Endodermal cell (in vitro differentiated cells): ENCODE measurements around the gene TTLL9. TPM values are rescaled to one million over a fixed set of nuclear protein-coding genes. Genes with fewer than 3 reads are reported as not detected.

Source experiments
- DNase-seq: peaks from one replicate; pipeline ENCODE4 v3.0.0-alpha.2; 2017
- H3K27ac ChIP-seq: 2 replicates; pipeline ENCODE4 v1.5.1; 2013; ENCODE audit warnings: mild to moderate bottlenecking, low read depth, low read length, moderate library complexity
- H3K27me3 ChIP-seq: 2 replicates; pipeline ENCODE4 v1.6.1; 2013; ENCODE audit warnings: mild to moderate bottlenecking, low read length, moderate library complexity; ENCODE audit not compliant: insufficient read depth, control insufficient read depth, poor library complexity, severe bottlenecking
- H3K36me3 ChIP-seq: 2 replicates; pipeline ENCODE4 v1.7.0; 2013; ENCODE audit warnings: mild to moderate bottlenecking, low read length, moderate library complexity; ENCODE audit not compliant: control insufficient read depth, insufficient read depth
- H3K4me1 ChIP-seq: one replicate; pipeline ENCODE4 v1.7.0; 2013; ENCODE audit warnings: low read length; ENCODE audit not compliant: control insufficient read depth, insufficient read depth
- H3K4me3 ChIP-seq: 2 replicates; pipeline ENCODE4 v1.5.1; 2013; ENCODE audit warnings: mild to moderate bottlenecking, low read length, moderate library complexity
- H3K9ac ChIP-seq: 2 replicates; pipeline ENCODE4 v1.6.1; 2013; ENCODE audit warnings: mild to moderate bottlenecking, low read length, moderate library complexity; ENCODE audit not compliant: poor library complexity, severe bottlenecking; ENCODE audit errors: extremely low read depth
- H3K9me3 ChIP-seq: 2 replicates; pipeline ENCODE4 v1.6.1; 2013; ENCODE audit warnings: mild to moderate bottlenecking, low read length, moderate library complexity; ENCODE audit not compliant: control insufficient read depth
- H3K27ac Mint-ChIP-seq: 2 replicates; pipeline ENCODE4 v1.8.0; 2020; ENCODE audit warnings: mixed read lengths
- H3K27me3 Mint-ChIP-seq: 2 replicates; pipeline ENCODE4 v1.8.0; 2021; ENCODE audit warnings: mild to moderate bottlenecking, mixed read lengths; ENCODE audit not compliant: insufficient read depth
- H3K36me3 Mint-ChIP-seq: 2 replicates; pipeline ENCODE4 v1.8.0; 2020; ENCODE audit warnings: low read depth, mixed read lengths
- H3K4me1 Mint-ChIP-seq: 2 replicates; pipeline ENCODE4 v1.8.0; 2020; ENCODE audit warnings: mixed read lengths
- H3K4me3 Mint-ChIP-seq: 2 replicates; pipeline ENCODE4 v1.8.0; 2020; ENCODE audit warnings: mild to moderate bottlenecking, moderate library complexity, mixed read lengths
- H3K9me3 Mint-ChIP-seq: 2 replicates; pipeline ENCODE4 v1.8.0; 2020; ENCODE audit warnings: mild to moderate bottlenecking, mixed read lengths
- WGBS, 2 experiments: methylation state at CpG; one replicate each; pipeline versions ENCODE4 v1.1.5 to v1.1.7; 2013; ENCODE audit warnings: missing lambda C conversion rate in 2 of 2, mixed read lengths in 1 of 2; ENCODE audit not compliant: insufficient coverage in 1 of 2, insufficient read length in 1 of 2; 5-methylcytosine and 5-hydroxymethylcytosine counted together
- long read RNA-seq, 4 experiments: library from polyadenylated mRNA in 2 of 4; library from RNA in 1 of 4; library from capped mRNA in 1 of 4; stranded (forward) in 3 of 4; unstranded in 1 of 4; transcript quantifications; one replicate each; pipeline ENCODE4 v2.0.0, GENCODE V29; 2020 to 2021; ENCODE audit warnings: inconsistent platforms in 1 of 4
- polyA plus RNA-seq, 2 experiments: library from polyadenylated mRNA; stranded (reverse); fragments of 50-300 nt; gene quantifications; one replicate each; pipeline ENCODE4 v1.2.3, GENCODE V29; 2013
- total RNA-seq, 2 donors: library from RNA; stranded (reverse); fragmentation: NEBNext Ultra II Directional in 1 of 2; extraction: Animal tissue kit (Norgen Biotek cat#: 25700) in 1 of 2; gene quantifications; 2 replicates in 1 of 2; 3 replicates in 1 of 2; pipeline ENCODE4 v1.2.1, GENCODE V29; 2021
- TF ChIP-seq, protein P1 (sequence below): fragments of 200-600 bp; sonication (generic); conservative IDR thresholded peaks from 2 replicates; pipeline ENCODE4 v1.5.0; 2021; ENCODE audit warnings: antibody characterized with exemption, mild to moderate bottlenecking

Gene TTLL9, protein sequence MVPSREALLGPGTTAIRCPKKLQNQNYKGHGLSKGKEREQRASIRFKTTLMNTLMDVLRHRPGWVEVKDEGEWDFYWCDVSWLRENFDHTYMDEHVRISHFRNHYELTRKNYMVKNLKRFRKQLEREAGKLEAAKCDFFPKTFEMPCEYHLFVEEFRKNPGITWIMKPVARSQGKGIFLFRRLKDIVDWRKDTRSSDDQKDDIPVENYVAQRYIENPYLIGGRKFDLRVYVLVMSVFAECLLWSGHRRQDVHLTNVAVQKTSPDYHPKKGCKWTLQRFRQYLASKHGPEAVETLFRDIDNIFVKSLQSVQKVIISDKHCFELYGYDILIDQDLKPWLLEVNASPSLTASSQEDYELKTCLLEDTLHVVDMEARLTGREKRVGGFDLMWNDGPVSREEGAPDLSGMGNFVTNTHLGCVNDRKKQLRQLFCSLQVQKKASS
- under 1 TPM; 0.29 to 0.51 TPM for total RNA-seq
- polyA plus RNA-seq (2013, experiment 1 of 2), result 1.00 TPM
- polyA plus RNA-seq (2013, experiment 2 of 2), result 1.2 TPM
- long read RNA-seq, experiment 1, result 0 reads
- long read RNA-seq, experiment 2, result 0 reads
- long read RNA-seq, experiment 3, partial matches to known transcripts, result 0 of 1 reads
- long read RNA-seq, experiment 3, other reads (novel, unspliced or antisense), result 1 of 1 reads
- long read RNA-seq, experiment 4, result 0 reads

DNA sequence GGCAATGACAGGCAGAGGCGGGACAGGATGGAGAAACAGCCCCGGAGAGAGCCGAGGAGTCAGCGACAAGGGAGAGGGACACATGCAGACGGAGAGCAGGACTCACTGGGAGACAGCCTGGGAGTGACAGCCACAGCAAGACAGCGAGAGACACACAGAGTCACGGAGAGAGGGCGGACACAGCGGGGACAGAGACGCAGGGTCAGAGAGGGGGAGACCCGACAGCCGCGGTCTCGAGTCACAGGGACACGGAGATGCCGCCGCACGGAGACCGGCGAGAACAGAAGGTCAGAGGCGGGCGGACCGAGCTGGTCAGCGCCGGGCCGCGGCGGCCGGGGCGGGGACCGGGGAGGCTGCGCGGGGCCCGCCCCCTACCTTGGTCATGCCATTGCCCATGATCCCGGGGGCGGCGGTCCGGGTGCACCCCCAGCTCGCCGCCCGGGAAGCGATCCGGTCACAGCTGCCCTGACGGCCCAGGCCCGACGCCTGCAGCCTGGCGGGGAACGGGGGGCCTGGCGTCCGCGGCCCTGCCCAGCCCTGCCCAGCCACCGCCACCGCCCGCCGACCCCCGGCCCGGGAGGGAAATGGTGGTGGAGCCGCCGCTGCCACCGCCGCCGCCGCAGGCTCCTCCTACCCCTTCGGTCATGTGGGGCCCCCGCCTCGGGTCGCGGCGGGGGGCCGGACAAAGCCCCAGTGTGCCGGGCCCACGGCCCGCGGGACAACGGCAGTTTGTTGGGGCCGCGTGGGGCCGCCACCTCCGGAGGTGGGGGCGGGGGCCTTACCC is at the start of gene TTLL9, which contains the start of gene DUSP15:
Gene TTLL9, plus strand, starts transcription at position 693 of the 784 bp plus-strand sequence. CDS start 493 bp downstream, outside the sequence.
Gene DUSP15, minus strand, starts transcription at position 586 of the 784 bp plus-strand sequence. Its CDS starts 190 bp downstream, at position 396.
- Histone ChIP-seq H3K4me1 (no peaks in the 10 kb centered on the region), H3K36me3 (no peaks in the 10 kb centered on the region), H3K27me3 (peaks cover 42% of the 10 kb centered on the region), H3K9ac (peak within 1 kb of the TSS; percentile 49), H3K9me3 (no peaks in the 10 kb centered on the region), H3K4me3 (peak within 1 kb of the TSS; percentile 83), H3K27ac (no peak within 1 kb of the TSS)
- H3K27ac Mint-ChIP-seq, result no peak within 1 kb of the TSS
- peaks cover 8% of the 10 kb centered on the region for H3K4me1 Mint-ChIP-seq
- 1% methylated on average over 36 to 80 of the region's 80 CpGs for WGBS, 2 experiments
- TF ChIP-seq, protein P1, sequence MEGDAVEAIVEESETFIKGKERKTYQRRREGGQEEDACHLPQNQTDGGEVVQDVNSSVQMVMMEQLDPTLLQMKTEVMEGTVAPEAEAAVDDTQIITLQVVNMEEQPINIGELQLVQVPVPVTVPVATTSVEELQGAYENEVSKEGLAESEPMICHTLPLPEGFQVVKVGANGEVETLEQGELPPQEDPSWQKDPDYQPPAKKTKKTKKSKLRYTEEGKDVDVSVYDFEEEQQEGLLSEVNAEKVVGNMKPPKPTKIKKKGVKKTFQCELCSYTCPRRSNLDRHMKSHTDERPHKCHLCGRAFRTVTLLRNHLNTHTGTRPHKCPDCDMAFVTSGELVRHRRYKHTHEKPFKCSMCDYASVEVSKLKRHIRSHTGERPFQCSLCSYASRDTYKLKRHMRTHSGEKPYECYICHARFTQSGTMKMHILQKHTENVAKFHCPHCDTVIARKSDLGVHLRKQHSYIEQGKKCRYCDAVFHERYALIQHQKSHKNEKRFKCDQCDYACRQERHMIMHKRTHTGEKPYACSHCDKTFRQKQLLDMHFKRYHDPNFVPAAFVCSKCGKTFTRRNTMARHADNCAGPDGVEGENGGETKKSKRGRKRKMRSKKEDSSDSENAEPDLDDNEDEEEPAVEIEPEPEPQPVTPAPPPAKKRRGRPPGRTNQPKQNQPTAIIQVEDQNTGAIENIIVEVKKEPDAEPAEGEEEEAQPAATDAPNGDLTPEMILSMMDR, result no peak
- H3K36me3 Mint-ChIP-seq, result no peaks in the 10 kb centered on the region
- peaks cover 75% of the 10 kb centered on the region for H3K27me3 Mint-ChIP-seq
- H3K4me3 Mint-ChIP-seq, result peak within 1 kb of the TSS; percentile 72
- no peaks in the 10 kb centered on the region for H3K9me3 Mint-ChIP-seq
- peak; percentile 78 for DNase-seq

DNA sequence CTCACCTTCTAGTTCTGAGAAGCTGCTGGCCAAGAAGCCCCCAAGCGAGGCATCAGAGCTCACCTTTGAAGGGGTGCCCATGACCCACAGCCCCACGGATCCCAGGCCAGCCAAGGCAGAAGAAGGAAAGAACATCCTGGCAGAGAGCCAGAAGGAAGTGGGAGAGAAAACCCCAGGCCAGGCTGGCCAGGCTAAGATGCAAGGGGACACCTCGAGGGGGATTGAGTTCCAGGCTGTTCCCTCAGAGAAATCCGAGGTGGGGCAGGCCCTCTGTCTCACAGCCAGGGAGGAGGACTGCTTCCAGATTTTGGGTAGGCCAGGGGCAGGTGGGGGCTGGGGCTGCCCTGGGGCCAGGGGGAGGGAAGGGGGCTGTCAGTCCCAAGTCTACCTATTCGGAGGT is 49.0 kb upstream of the TTLL9 start:
- Histone ChIP-seq H3K27ac (no peak overlapping the region), H3K4me3 (no peak overlapping the region), H3K4me1 (peaks cover 7% of the 10 kb centered on the region), H3K27me3 (no peaks in the 10 kb centered on the region), H3K9me3 (no peaks in the 10 kb centered on the region), H3K9ac (no peak overlapping the region), H3K36me3 (no peaks in the 10 kb centered on the region)
- TF ChIP-seq, protein P1, result no peak
- no peak for DNase-seq
- peaks cover 2% of the 10 kb centered on the region for H3K4me1 Mint-ChIP-seq
- no peak overlapping the region for H3K27ac Mint-ChIP-seq
- WGBS, 2 experiments, result 83 to 100% methylated on average over 2 to 5 of the region's 5 CpGs
- no peaks in the 10 kb centered on the region for H3K36me3 Mint-ChIP-seq
- peaks cover 3% of the 10 kb centered on the region for H3K27me3 Mint-ChIP-seq
- no peak overlapping the region for H3K4me3 Mint-ChIP-seq
- H3K9me3 Mint-ChIP-seq, result no peaks in the 10 kb centered on the region
